GM12878 (cell line): ENCODE results near the gene MEMO1. TPM values are rescaled to one million over a fixed set of nuclear protein-coding genes. Genes with fewer than 3 reads are reported as not detected.

Experiments used
- ATAC-seq: fragments of 200-7000 bp; cut with Tn5 transposase; 3 replicates; pipeline ENCODE4 v1.9.1; 2020; ENCODE audit warnings: mild to moderate bottlenecking, moderate library complexity
- BruUV-seq: library from RNA; stranded (reverse); fragments of 400-500 nt; replicated peaks from 2 replicates; lab custom pipeline; 2021; lab: Mats Ljungman, UMichigan
- CTCF ChIA-PET: fragments of 300-600 bp; sonication (Branson Sonifier 250); formaldehyde crosslinking; extraction: SDS; loops from one replicate; lab custom pipeline; 2021; ENCODE audit warnings: inconsistent platforms; lab: Yijun Ruan, JAX
- POLR2A ChIA-PET: fragments of 350-600 bp; formaldehyde crosslinking; extraction: SDS; loops from one replicate; lab custom pipeline; 2021; ENCODE audit warnings: inconsistent platforms; lab: Charles Lee
- RAD21 ChIA-PET: fragments of 300-600 bp; sonication (Branson Sonifier 250); formaldehyde crosslinking; loops from one replicate; lab custom pipeline; 2023; ENCODE audit warnings: antibody characterized with exemption; ENCODE audit not compliant: unreplicated experiment; lab: Charles Lee
- SMC1A ChIA-PET: fragments of 300-600 bp; sonication (Branson Sonifier 250); formaldehyde crosslinking; loops from one replicate; lab custom pipeline; 2023; ENCODE audit not compliant: unreplicated experiment, uncharacterized antibody; lab: Charles Lee
- DNase-seq: peaks from one replicate; pipeline ENCODE4 v3.0.0-alpha.2; 2011; ENCODE audit warnings: low read depth, low spot score
- FAIRE-seq: peaks from 3 replicates; lab custom pipeline; 2011; peaks lifted over from hg19 to GRCh38; lab: Jason Lieb, UNC
- H2AFZ ChIP-seq: 2 replicates; pipeline ENCODE4 v1.6.0; 2011; ENCODE audit warnings: low read depth, low read length, control low read depth; ENCODE audit not compliant: control insufficient read depth
- H3K27ac ChIP-seq: 2 replicates; pipeline ENCODE4 v1.5.1; 2011; ENCODE audit warnings: control low read depth; ENCODE audit not compliant: control insufficient read depth, insufficient read depth
- H3K27me3 ChIP-seq, 2 experiments: replicated peaks in 1 of 2; 2 replicates each; pipeline versions ENCODE4 v1.6.0 to v1.6.1; 2011; ENCODE audit warnings: low read length in 1 of 2; ENCODE audit not compliant: control insufficient read depth in 2 of 2, insufficient read depth in 2 of 2
- H3K36me3 ChIP-seq, 2 experiments: 2 replicates each; pipeline ENCODE4 v1.5.1; 2011; ENCODE audit warnings: low read length in 1 of 2; ENCODE audit not compliant: control insufficient read depth in 2 of 2, insufficient read depth in 2 of 2
- H3K4me1 ChIP-seq: 2 replicates; pipeline ENCODE4 v1.6.1; 2011; ENCODE audit warnings: mild to moderate bottlenecking, low read length, moderate library complexity, mixed read lengths; ENCODE audit not compliant: control insufficient read depth, insufficient read depth
- H3K4me2 ChIP-seq: 2 replicates; pipeline ENCODE4 v1.6.0; 2011; ENCODE audit warnings: control low read depth; ENCODE audit not compliant: control insufficient read depth, insufficient read depth
- H3K4me3 ChIP-seq: fragments of 200-600 bp; sonication (generic); 2 replicates; pipeline ENCODE4 v1.5.1; 2016
- H3K79me2 ChIP-seq: 2 replicates; pipeline ENCODE4 v1.6.0; 2011; ENCODE audit warnings: low read length; ENCODE audit not compliant: control insufficient read depth, insufficient read depth
- H3K9ac ChIP-seq: 2 replicates; pipeline ENCODE4 v1.8.0; 2011; ENCODE audit warnings: low read length, control low read depth, mixed read lengths; ENCODE audit not compliant: control insufficient read depth, insufficient read depth
- H3K9me3 ChIP-seq: replicated peaks from 3 replicates; pipeline ENCODE4 v1.5.1; 2011; ENCODE audit warnings: mild to moderate bottlenecking, low read length; ENCODE audit not compliant: control insufficient read depth, insufficient read depth
- H4K20me1 ChIP-seq: 2 replicates; pipeline ENCODE4 v1.6.0; 2011; ENCODE audit not compliant: control insufficient read depth, insufficient read depth
- GATAD2B ChIP-seq: fragments of 450-650 bp; conservative IDR thresholded peaks from 2 replicates; pipeline ENCODE4 v1.6.1; 2017; ENCODE audit warnings: low read depth, mild to moderate bottlenecking, moderate library complexity
- NBN ChIP-seq: fragments of 450-650 bp; IDR thresholded peaks from 2 replicates; pipeline ENCODE4 v1.6.1; 2016
- ZNF592 ChIP-seq: fragments of 450-650 bp; IDR thresholded peaks from 2 replicates; pipeline ENCODE4 v1.6.1; 2017; ENCODE audit warnings: mild to moderate bottlenecking, moderate library complexity
- WGBS: methylation state at CpG from one replicate; pipeline ENCODE4 v1.1.6; 2016; ENCODE audit warnings: low lambda C conversion rate; ENCODE audit not compliant: insufficient replicate concordance, insufficient coverage; ENCODE audit errors: missing lambda C conversion rate; 5-methylcytosine and 5-hydroxymethylcytosine counted together
- in situ Hi-C: fragments of 300-500 bp; cut with MboI; formaldehyde crosslinking; loops from 9 replicates; pipeline ENCODE4 v1.14.3; 2018; ENCODE audit warnings: mixed read lengths
- intact Hi-C: fragments of 100-400 bp; cut with micrococcal nuclease; formaldehyde crosslinking; loops from one replicate; pipeline ENCODE4 v1.14.2; 2022; ENCODE audit not compliant: unreplicated experiment
- polyA plus RNA-seq, 11 experiments: library from polyadenylated mRNA; depleted of rRNA in 4 of 11; unstranded in 6 of 11; stranded (reverse) in 5 of 11; fragments of >200 nt; fragmentation: Nextera tagmentation in 4 of 11; fragmentation: Illumina TruSeq in 1 of 11; extraction: Ambion mirVana in 4 of 11; extraction: Trizol in 1 of 11; gene quantifications; 1 replicate in 1 of 11; 2 replicates in 10 of 11; pipeline versions ENCODE4 v1.2.1 to v1.2.3, GENCODE V29; 2011 to 2016; ENCODE audit warnings: inconsistent platforms in 2 of 11, missing spikeins in 2 of 11, low read depth in 1 of 11
- total RNA-seq, 4 experiments: library from RNA; depleted of rRNA in 3 of 4; stranded (reverse); fragments of >200 nt in 3 of 4; fragmentation: Illumina TruSeq in 1 of 4; extraction: Trizol in 1 of 4; gene quantifications; 2 replicates each; pipeline versions ENCODE4 v1.2.1 to v1.2.3, GENCODE V29; 2013 to 2021

The MEMO1 gene
- total and polyA plus RNA-seq, 10 of the 15 experiments (the other 5 are each of a cell fraction or from before 2014, with no cell fraction given): 39.8 to 99.1 (median 72.2) TPM

GRCh38 chr2:31935370-31935769 lies 75.4 kb downstream of the MEMO1 start:
- Histone ChIP-seq H3K4me1 (no peaks in the 10 kb centered on the region), H4K20me1 (no peaks in the 10 kb centered on the region), H3K9ac (no peak overlapping the region), H3K4me2 (no peak overlapping the region), H2AFZ (no peak overlapping the region), H3K9me3 (no peaks in the 10 kb centered on the region), H3K27ac (no peak overlapping the region), H3K79me2 (peaks cover 8% of the 10 kb centered on the region), H3K36me3 (peaks cover 2 to 3% of the 10 kb centered on the region in 2 experiments; a peak in 2 of 4 replicates), H3K27me3 (no peaks in the 10 kb centered on the region), H3K4me3 (no peak overlapping the region)
- ATAC-seq (no peak), DNase-seq (no peak), FAIRE-seq (no peak)
- intact Hi-C loops (no loop called here), in situ Hi-C loops (no loop called here)
- BruUV-seq: no TSS peak
- CTCF ChIA-PET: interaction anchor here (0.9 to 1.4 kb wide), 2 partner anchors 14 to 25 kb away, joined by 3 to 4 read pairs; no protein-coding TSS in a partner anchor
- SMC1A ChIA-PET: no interaction called here
- TF ChIP-seq GATAD2B (no peak), NBN (no peak), ZNF592 (no peak)
- 73% methylated on average over 4 of the region's 4 CpGs for WGBS
- POLR2A ChIA-PET: no interaction called here
- RAD21 ChIA-PET: interaction anchor here (0.6 to 1.0 kb wide), 2 partner anchors 71 to 77 kb away, joined by 3 read pairs; no protein-coding TSS in a partner anchor
